Neural progenitor cell (in vitro differentiated cells): ENCODE data around the gene CNNM2.

Source experiments
- CTCF ChIP-seq: fragments of 200-600 bp; sonication (generic); IDR thresholded peaks from 2 replicates; pipeline ENCODE4 v1.5.1; 2017; ENCODE audit warnings: antibody characterized with exemption, mild to moderate bottlenecking
- EZH2 ChIP-seq: fragments of 200-600 bp; sonication (generic); IDR thresholded peaks from 2 replicates; pipeline ENCODE4 v1.6.1; 2017; ENCODE audit warnings: antibody characterized with exemption, mild to moderate bottlenecking, moderate library complexity
- EZH2phosphoT487 ChIP-seq: fragments of 200-600 bp; sonication (generic); IDR thresholded peaks from 2 replicates; pipeline ENCODE4 v1.6.1; 2017; ENCODE audit warnings: antibody characterized with exemption

- TF ChIP-seq EZH2, result no peak
- no peak for TF ChIP-seq CTCF
- TF ChIP-seq EZH2phosphoT487, result no peak
Measured at GRCh38 chr10:103077020-103077419, 158.9 kb downstream of the CNNM2 start.
